Measurements from ENCODE around the gene SORBS1. TPM values are rescaled to one million over a fixed set of nuclear protein-coding genes. Genes with fewer than 3 reads are reported as not detected.

Gene SORBS1
- under 1 TPM; 0.67 to 0.93 TPM for total RNA-seq
- under 1 TPM in 1 of 2 donors, not detected in 1; 0.75 TPM for polyA plus RNA-seq

DNA sequence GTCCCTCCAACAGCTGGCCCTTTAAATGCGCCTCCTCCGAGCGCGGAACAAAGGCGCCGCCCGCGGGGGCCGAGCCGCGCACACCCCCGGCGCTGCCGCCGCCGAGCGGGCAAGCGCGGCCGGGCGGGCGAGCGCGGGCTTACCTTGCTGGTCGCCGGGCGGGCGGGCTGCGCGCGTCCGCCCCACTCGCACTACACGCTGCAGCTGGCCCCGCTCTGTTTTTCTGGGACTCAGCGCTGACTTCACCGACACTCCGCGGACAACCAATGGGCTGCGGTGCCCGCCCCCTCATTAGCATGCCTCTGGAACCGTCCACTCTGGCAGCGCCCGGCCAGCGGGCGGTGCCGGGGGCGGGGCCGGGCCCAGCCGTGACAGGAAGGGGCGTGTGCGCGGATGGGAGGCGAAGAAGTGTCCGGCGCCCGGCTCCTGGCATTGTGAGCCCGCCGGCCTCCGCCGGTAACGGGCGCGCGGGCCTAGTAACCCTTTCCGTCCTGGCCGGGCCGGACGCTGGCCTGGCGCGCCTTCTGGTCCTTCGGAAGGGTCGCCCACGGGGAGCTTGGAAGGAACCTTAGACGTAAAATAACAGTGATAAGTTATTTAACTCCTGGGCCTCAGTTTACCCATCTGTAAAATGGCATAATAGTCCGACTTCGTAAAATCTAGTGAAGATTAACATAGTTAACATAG lies at the start of gene SORBS1:
TSS of gene SORBS1 (minus strand) at position 195 of the 687 bp plus-strand sequence. CDS start 120,236 bp downstream, outside the sequence.
- ChIA-PET POLR2A (ENCODE audit: partially characterized antibody) (no interaction called here), CTCF (ENCODE audit: partially characterized antibody) (interaction anchor here (0.6 kb wide), 1 partner anchor 9 kb away, joined by 3 read pairs; no protein-coding TSS in a partner anchor)
- Mint-ChIP-seq H3K27ac (peak within 1 kb of the TSS; percentile 83 to 99 (median 96)), H3K27me3 (peaks cover 0 to 4% of the 10 kb centered on the region in 2 donors), H3K4me1 (peaks cover 8 to 23% (median 11%) of the 10 kb centered on the region in 4 donors), H3K36me3 (peaks cover 0 to 8% of the 10 kb centered on the region in 2 donors), H3K4me3 (peak within 1 kb of the TSS; percentile 96 to 100 (median 100)), H3K9me3 (peaks cover 0 to 3% (median 0%) of the 10 kb centered on the region in 8 donors)
- Histone ChIP-seq H3K27me3 (ENCODE audit: insufficient read depth, low read length) (no peaks in the 10 kb centered on the region), H3K4me1 (ENCODE audit: insufficient read depth, low read length) (peaks cover 10% of the 10 kb centered on the region), H3K4me3 (ENCODE audit: low read length in 2 of 2) (peak within 1 kb of the TSS; percentile 90 to 92), H3K27ac (ENCODE audit: low read depth, low read length) (peak within 1 kb of the TSS; percentile 54), H3K36me3 (ENCODE audit: insufficient read depth, low read length) (no peaks in the 10 kb centered on the region), H3K9me3 (ENCODE audit: control insufficient read depth in 1 of 2, low read length in 2 of 2) (no peaks in the 10 kb centered on the region)
- peak; percentile 85 to 92 (median 87) for DNase-seq
- intact Hi-C loops (cut with micrococcal nuclease): loop anchor here (1.0 to 10.0 kb wide), 4 partner anchors 96 to 1023 kb away; partner anchors contain the start of genes ALDH18A1, CC2D2B, TCTN3 and TM9SF3

DNA sequence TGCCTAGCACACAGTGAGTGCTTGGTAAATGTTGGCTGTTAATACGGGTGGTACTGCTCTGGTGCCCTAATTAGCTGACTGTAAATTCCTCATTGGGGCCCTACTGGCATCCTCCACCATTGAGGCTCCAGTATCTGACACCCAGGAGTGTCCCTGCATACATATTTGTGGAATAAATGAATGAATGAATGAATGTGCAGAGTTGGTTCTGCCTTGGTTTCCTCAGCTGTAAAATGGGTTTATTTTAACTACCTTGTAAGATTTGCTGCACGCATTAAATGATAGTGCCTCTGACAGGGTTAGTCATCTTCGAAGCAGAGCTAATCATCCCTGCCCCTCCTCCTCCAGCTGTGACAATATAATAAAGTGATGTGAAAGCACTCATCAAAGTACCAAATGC lies 49.6 kb upstream of the SORBS1 start:
- Histone ChIP-seq H3K27me3 (ENCODE audit: insufficient read depth, low read length) (no peaks in the 10 kb centered on the region), H3K4me3 (ENCODE audit: low read length in 2 of 2) (no peak overlapping the region), H3K4me1 (ENCODE audit: insufficient read depth, low read length) (no peaks in the 10 kb centered on the region), H3K27ac (ENCODE audit: low read depth, low read length) (no peak overlapping the region), H3K36me3 (ENCODE audit: insufficient read depth, low read length) (peaks cover 69% of the 10 kb centered on the region), H3K9me3 (ENCODE audit: control insufficient read depth in 1 of 2, low read length in 2 of 2) (no peaks in the 10 kb centered on the region)
- DNase-seq: no peak
- no peaks in the 10 kb centered on the region for H3K9me3 Mint-ChIP-seq
- H3K4me3 Mint-ChIP-seq: no peak overlapping the region
- H3K27ac Mint-ChIP-seq: no peak overlapping the region
- no peaks in the 10 kb centered on the region for H3K4me1 Mint-ChIP-seq
- ChIA-PET POLR2A (ENCODE audit: partially characterized antibody) (no interaction called here), CTCF (ENCODE audit: partially characterized antibody) (interaction anchor here (0.9 kb wide), 1 partner anchor 180 kb away, joined by 3 read pairs; no protein-coding TSS in a partner anchor)
- intact Hi-C loops (cut with micrococcal nuclease): no loop called here
- H3K27me3 Mint-ChIP-seq: no peaks in the 10 kb centered on the region
- H3K36me3 Mint-ChIP-seq: peaks cover 51 to 89% of the 10 kb centered on the region in 2 donors

DNA sequence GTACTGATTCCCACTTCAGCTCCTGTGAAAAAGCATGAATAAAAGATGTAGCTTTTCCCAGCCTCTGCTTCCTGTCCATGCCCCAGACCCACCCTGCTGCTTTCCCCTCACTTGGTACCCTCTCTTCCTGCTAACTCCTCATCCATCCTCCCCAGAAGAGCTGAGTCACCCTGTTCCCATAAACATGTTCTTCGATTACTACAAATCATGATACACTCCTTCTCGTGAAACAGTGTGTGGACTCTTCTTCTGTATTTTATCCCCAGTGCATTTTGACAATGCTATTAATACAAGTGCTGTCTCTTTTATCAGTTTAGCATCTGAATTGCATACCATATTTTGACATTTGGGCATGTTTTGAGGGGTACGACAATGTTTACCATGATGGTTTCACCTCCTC lies 45.8 kb upstream of the SORBS1 start:
- ChIA-PET POLR2A (ENCODE audit: partially characterized antibody) (no interaction called here), CTCF (ENCODE audit: partially characterized antibody) (interaction anchor here (1.2 kb wide), 1 partner anchor 87 kb away, joined by 3 read pairs; the partner anchor contains the start of gene TCTN3)
- intact Hi-C loops (cut with micrococcal nuclease): no loop called here
- Histone ChIP-seq H3K9me3 (ENCODE audit: control insufficient read depth in 1 of 2, low read length in 2 of 2) (no peaks in the 10 kb centered on the region), H3K27me3 (ENCODE audit: insufficient read depth, low read length) (no peaks in the 10 kb centered on the region), H3K4me1 (ENCODE audit: insufficient read depth, low read length) (no peaks in the 10 kb centered on the region), H3K4me3 (ENCODE audit: low read length in 2 of 2) (no peak overlapping the region), H3K36me3 (ENCODE audit: insufficient read depth, low read length) (peaks cover 41% of the 10 kb centered on the region), H3K27ac (ENCODE audit: low read depth, low read length) (no peak overlapping the region)
- Mint-ChIP-seq H3K27ac (peak overlapping the region in 1 of 7 donors; percentile 11), H3K9me3 (no peaks in the 10 kb centered on the region), H3K36me3 (peaks cover 24 to 59% of the 10 kb centered on the region in 2 donors), H3K4me3 (no peak overlapping the region), H3K27me3 (no peaks in the 10 kb centered on the region), H3K4me1 (no peaks in the 10 kb centered on the region)
- DNase-seq: no peak

DNA sequence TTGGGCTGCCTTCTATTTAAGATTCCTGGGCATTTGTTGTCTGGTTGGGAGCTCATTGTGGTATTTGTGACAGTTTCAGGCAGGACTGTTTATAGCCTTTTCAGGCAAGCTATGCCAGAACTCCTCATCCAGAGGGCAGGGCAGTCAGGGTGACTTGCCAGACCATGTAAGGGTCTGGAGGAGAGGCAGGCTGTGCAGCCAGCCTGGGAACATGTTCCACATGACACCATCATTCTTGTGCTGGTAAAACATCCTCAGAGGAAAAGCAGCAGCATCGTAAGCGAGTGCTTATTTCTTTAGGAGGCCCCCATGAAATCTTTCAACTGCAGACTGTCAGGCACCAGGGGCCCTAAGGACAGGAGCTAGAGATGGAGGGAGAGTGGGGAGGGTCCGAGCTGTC lies 44.0 kb upstream of the SORBS1 start:
- no peak overlapping the region for H3K27ac Mint-ChIP-seq
- ChIA-PET POLR2A (ENCODE audit: partially characterized antibody) (interaction anchor here (1.1 kb wide), 1 partner anchor 15 kb away, joined by 3 read pairs; no protein-coding TSS in a partner anchor), CTCF (ENCODE audit: partially characterized antibody) (interaction anchor here (0.6 to 10.2 kb wide), 6 partner anchors 8 to 179 kb away, joined by 3 to 168 read pairs (median 8); no protein-coding TSS in a partner anchor)
- no peaks in the 10 kb centered on the region for H3K27me3 Mint-ChIP-seq
- no peak for DNase-seq
- peaks cover 0 to 1% (median 0%) of the 10 kb centered on the region in 4 donors for H3K4me1 Mint-ChIP-seq
- Histone ChIP-seq H3K4me3 (ENCODE audit: low read length in 2 of 2) (no peak overlapping the region), H3K4me1 (ENCODE audit: insufficient read depth, low read length) (no peaks in the 10 kb centered on the region), H3K9me3 (ENCODE audit: control insufficient read depth in 1 of 2, low read length in 2 of 2) (no peaks in the 10 kb centered on the region), H3K27me3 (ENCODE audit: insufficient read depth, low read length) (no peaks in the 10 kb centered on the region), H3K36me3 (ENCODE audit: insufficient read depth, low read length) (peaks cover 27% of the 10 kb centered on the region), H3K27ac (ENCODE audit: low read depth, low read length) (no peak overlapping the region)
- H3K4me3 Mint-ChIP-seq: no peak overlapping the region
- H3K36me3 Mint-ChIP-seq: peaks cover 18 to 44% of the 10 kb centered on the region in 2 donors
- H3K9me3 Mint-ChIP-seq: no peaks in the 10 kb centered on the region
- intact Hi-C loops (cut with micrococcal nuclease): no loop called here

DNA sequence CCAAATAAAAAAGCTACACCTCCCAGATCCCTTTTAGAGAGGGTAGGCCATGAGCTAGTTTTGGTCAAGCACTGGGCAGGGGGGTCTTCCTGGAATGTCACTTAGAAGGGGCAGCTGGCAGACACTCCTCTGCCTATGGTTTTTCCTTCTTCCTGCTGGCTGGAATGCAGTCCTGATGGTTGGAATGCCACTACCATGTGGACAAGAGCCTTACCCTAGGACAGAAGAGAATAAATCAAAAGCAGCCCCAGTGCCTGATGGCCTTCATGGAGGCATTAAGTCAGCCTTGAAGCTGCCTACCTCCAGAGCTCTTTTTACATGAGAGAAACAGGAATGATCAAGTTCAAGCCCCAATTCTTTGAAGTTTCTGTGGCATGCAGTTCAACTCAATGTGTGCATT lies 43.5 kb upstream of the SORBS1 start:
- H3K4me1 ChIP-seq (ENCODE audit: insufficient read depth, low read length): no peaks in the 10 kb centered on the region
- Mint-ChIP-seq H3K9me3 (no peaks in the 10 kb centered on the region), H3K27ac (peak overlapping the region in 3 of 7 donors; percentile 9 to 47 (median 22)), H3K27me3 (no peaks in the 10 kb centered on the region), H3K36me3 (peaks cover 18 to 40% of the 10 kb centered on the region in 2 donors), H3K4me1 (peaks cover 0 to 1% (median 0%) of the 10 kb centered on the region in 4 donors), H3K4me3 (no peak overlapping the region)
- H3K27ac ChIP-seq (ENCODE audit: low read depth, low read length): no peak overlapping the region
- no peaks in the 10 kb centered on the region for H3K9me3 ChIP-seq (ENCODE audit: control insufficient read depth in 1 of 2, low read length in 2 of 2)
- intact Hi-C loops (cut with micrococcal nuclease): no loop called here
- ChIA-PET CTCF (ENCODE audit: partially characterized antibody) (interaction anchor here (1.1 to 10.2 kb wide), 8 partner anchors 9 to 261 kb away, joined by 3 to 168 read pairs (median 6); no protein-coding TSS in a partner anchor), POLR2A (ENCODE audit: partially characterized antibody) (interaction anchor here (1.1 kb wide), 1 partner anchor 15 kb away, joined by 3 read pairs; no protein-coding TSS in a partner anchor)
- no peak overlapping the region for H3K4me3 ChIP-seq (ENCODE audit: low read length in 2 of 2)
- H3K36me3 ChIP-seq (ENCODE audit: insufficient read depth, low read length): peaks cover 24% of the 10 kb centered on the region
- H3K27me3 ChIP-seq (ENCODE audit: insufficient read depth, low read length): no peaks in the 10 kb centered on the region
- DNase-seq: no peak

DNA sequence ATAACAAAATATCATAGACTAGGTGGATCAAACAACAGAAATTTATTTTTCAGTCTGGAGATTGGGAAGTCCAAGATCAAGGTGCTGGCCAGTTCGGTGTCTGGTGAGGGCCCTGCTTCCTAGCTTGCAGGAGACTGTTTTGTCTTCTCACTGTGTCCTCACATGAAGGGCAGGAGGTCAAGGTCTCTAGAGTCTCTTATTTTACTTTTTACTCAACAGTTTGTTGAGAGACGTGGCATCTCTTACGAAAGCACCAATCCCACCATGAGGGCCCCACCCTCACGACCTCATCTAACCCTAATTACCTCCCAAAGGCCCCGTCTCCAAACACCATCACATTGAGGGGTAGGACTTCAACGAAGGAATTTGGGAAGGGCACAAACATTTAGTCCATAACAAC lies 41.2 kb upstream of the SORBS1 start:
- no peak for DNase-seq
- Mint-ChIP-seq H3K36me3 (peaks cover 9 to 21% of the 10 kb centered on the region in 2 donors), H3K27ac (peak overlapping the region in 1 of 7 donors; percentile 13), H3K9me3 (no peaks in the 10 kb centered on the region), H3K27me3 (no peaks in the 10 kb centered on the region), H3K4me3 (no peak overlapping the region), H3K4me1 (peaks cover 0 to 1% (median 0%) of the 10 kb centered on the region in 4 donors)
- ChIA-PET POLR2A (ENCODE audit: partially characterized antibody) (interaction anchor here (1.5 kb wide), 1 partner anchor 171 kb away, joined by 3 read pairs; no protein-coding TSS in a partner anchor), CTCF (ENCODE audit: partially characterized antibody) (interaction anchor here (1.0 to 10.2 kb wide), 7 partner anchors 19 to 358 kb away, joined by 3 to 168 read pairs (median 3); no protein-coding TSS in a partner anchor)
- intact Hi-C loops (cut with micrococcal nuclease): no loop called here
- no peaks in the 10 kb centered on the region for H3K9me3 ChIP-seq (ENCODE audit: control insufficient read depth in 1 of 2, low read length in 2 of 2)
- H3K27me3 ChIP-seq (ENCODE audit: insufficient read depth, low read length): no peaks in the 10 kb centered on the region
- H3K4me3 ChIP-seq (ENCODE audit: low read length in 2 of 2): no peak overlapping the region
- no peak overlapping the region for H3K27ac ChIP-seq (ENCODE audit: low read depth, low read length)
- peaks cover 3% of the 10 kb centered on the region for H3K36me3 ChIP-seq (ENCODE audit: insufficient read depth, low read length)
- H3K4me1 ChIP-seq (ENCODE audit: insufficient read depth, low read length): no peaks in the 10 kb centered on the region

Measured in CD4-positive, alpha-beta memory T cell (primary cell).